Activated CD4-positive, alpha-beta T cell treated with anti-CD3 and anti-CD28 coated beads for 1 hour (primary cell): ENCODE data around the gene NCK2.

ENCODE experiments used
- DNase-seq: peaks from one replicate; pipeline ENCODE4 v3.0.0-alpha.2; 2020

Gene NCK2

DNA sequence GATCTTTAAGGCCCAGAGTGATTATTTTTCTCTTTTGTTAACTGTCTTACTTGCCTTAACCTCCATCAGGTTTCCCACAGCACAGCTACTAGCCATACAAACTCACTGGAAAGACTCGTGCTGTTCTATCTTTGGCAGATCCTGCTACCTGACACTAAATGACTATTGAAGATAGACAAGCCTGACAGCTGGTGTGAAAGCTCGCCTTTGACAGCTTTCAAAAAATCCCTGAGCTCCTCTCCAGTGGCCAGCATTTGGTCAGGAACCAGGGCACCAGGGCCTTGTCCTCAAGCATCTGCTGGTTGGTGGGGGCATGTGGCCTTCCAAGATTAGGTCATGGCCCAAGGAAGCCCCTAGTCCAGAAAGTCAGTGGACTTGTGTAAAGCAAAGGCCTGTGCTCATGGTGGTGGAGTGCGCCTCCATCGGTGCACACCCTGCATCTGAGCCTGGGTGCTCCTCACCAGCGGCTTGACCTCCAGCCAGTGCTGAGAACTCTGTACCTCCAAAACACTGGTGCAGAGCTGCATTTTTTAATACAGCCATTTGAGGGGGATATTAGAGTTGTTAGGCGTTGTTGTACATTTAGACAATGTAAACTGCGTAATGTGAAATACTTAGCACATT, 158.5 kb downstream of the NCK2 start:
- no peak for DNase-seq

DNA sequence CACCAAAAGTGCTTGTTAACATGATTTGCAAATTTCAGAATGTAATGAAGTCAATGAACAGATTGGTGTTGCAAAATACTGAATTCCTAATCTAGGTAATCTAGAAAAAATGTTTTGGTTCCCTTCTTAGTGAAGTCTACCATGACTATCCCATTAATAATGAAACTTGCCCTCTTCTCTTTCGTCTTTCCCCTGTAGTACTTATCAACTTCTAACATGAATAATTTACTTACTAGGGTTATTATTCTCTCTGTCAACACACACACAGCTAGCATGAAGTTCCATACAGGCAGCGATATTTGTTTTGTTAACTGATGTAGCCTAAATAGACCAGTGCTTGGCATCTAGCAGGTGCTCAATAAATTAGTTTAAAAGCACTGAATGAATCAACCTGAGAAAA, 160.2 kb downstream of the NCK2 start:
- no peak for DNase-seq

DNA sequence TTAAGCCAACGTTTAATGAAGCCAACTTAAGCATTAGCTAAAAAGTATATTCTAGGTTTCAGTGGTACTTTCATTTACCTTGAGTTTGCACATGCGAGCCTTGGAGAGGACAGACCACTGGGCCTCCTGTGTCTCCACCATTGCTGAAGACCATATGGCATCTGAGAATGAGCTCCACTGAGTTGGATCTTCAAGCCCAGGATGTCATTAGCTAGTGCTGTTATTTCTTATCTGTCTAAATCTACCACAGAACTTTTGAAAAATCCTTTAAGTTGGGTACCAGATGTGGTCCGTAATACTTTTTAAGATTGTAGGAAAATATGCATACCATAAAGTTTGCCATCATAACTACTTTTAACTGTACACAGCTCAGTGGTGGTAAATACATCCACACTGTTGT, 161.8 kb downstream of the NCK2 start:
- DNase-seq: no peak

DNA sequence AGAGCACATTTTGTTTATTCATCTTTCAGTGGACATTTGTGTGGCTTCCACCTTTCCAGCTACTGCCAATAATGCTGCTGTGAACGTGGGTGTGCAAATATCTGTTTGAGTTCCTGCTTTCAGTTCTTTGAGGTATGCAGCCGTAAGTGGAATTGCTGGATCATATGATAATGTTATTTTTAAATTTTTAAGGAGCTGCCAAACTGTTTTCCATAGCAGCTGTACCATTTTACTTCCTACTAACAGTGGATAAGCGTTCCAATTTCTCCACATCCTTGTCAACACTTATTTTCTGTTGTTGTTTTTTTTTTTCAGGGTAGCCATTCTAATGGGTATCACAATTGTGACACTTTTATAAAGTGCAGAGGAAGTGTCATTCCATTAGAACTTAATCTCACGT, 162.5 kb downstream of the NCK2 start:
- DNase-seq: no peak

DNA sequence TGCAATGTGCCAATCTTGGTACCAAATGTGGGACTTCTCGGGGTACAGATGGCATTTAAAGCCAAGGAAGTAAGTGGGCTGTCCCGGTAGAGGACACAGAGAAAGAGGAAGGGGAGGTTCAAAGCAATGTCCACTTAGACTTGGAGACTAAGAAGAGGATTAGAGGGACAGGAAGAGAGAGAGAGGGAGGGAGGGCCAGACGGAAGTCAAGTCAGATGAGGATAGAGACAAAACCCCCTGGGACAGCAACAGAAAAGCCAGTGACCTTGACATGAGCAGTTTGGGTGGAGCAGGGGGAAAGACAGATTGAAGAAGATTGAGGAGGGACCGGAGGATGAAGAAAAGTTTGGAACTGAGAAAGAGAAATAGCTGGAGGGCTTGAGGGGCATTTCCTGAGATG, 164.5 kb downstream of the NCK2 start:
- DNase-seq: no peak

DNA sequence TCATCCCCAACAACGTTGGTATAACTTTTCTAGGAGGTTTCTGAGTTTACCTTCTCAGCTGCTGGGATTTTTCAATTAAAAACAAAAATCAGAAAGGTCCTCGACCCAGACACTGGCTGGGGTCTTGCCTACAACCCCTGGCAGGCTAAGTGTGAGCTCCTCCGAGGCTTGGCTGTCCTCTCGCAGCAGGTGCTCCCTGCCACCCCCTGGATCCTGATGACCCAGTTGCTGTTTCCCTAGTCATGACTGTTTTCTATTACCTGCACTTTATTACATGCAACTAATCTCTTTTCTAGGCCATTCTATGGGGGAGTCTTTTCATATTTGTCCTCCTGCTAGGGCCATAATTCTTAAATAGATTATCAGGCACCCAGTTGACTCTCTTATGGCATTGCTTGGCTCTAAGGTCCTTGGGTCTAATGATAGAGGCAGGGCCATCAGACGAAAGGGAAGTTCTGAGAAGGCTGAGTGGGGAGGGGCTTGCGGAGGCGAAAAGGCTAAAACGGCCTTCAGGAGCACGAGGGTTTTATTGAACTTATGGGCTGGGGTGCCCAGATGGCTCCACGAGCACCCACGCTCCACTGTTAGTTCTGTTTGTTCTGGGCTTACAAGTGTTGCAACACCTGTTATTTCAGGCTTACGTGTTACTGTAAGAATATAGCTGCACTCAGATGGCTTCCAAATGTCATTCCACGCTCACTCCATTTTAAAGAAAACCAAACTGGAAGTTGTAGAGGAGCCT, 166.0 kb downstream of the NCK2 start:
- DNase-seq: no peak

DNA sequence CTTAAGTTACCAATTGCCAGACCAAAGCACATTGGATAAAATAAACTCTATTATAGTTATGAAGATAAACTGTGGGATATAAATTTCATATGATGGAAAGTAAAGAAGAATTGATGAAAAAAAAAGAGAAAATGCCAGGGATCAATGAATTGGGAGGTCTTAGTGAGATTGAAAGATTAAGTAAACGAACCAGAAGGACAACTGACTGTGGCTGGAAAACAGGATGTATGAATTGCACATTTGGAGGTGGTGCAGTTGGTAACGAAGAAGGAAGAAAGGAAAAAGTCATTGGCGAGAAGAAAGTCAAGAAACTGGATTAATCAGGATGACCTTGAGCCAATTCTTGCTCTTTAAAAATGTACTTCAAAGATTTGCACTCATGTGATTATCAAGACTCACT, 166.7 kb downstream of the NCK2 start:
- no peak for DNase-seq

DNA sequence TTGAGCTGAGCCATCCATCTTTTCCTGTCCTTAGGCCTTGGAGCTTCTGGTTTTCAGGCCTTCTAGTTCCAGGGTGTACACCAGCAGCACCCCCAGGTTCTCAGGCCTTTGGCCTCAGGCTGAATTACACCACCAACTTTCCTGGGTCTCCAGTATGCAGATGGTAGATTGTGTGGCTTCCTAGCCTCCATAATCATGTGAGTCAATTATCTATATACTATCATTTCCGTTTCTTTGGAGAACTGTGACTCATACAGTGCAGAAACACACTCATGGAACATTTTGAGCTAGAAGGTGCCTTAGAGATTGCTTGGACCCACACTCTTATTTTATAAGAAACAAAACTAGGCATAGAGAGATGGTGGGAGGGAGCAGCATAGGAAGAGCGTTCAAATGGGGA, 167.4 kb downstream of the NCK2 start:
- DNase-seq: no peak

DNA sequence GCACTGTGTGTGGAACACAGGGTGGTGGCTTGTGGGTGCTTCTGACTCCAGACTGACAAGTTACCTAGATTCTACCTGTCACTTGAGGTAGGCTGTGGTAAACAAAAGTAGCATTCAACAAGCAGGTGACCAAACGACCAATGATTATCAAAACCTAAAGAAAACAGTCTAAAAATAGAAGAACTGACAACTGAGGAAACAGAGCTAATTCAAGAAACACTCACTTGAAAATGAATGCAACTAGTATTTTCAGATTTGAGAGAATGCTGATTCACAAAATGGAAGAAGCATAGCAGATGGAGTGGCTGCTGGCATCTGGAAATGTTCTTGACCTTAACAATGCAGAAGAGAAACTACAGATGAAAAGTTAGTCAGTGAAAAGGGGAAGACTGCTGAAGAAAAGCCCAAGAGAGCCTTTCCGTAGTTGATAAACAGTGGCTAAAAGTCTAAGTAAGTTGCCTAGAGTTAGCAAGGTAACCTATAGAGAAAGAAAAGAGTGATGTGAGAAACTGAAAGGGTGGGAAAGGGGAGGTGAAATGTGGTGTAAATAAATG, 170.4 kb downstream of the NCK2 start:
- no peak for DNase-seq

DNA sequence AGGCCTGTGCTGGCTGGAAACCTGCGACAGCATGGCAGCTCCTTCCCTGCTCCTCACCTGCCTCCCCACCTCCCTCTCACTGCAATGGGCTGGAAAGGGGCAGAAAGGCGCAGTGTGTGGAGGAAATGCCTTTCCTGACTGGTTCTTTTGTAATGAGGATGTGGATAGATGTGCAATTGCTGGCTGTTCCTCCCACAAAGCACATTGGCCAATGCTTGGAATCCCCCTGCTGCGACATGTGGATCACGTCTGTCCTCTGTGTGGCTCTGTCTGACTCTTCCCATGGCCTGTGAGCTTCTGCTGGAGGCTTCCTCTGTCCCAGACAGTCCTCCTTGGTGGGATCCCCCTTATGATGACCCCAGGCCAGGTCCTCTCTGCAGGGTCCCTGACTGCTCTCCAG, 172.5 kb downstream of the NCK2 start:
- DNase-seq: no peak

DNA sequence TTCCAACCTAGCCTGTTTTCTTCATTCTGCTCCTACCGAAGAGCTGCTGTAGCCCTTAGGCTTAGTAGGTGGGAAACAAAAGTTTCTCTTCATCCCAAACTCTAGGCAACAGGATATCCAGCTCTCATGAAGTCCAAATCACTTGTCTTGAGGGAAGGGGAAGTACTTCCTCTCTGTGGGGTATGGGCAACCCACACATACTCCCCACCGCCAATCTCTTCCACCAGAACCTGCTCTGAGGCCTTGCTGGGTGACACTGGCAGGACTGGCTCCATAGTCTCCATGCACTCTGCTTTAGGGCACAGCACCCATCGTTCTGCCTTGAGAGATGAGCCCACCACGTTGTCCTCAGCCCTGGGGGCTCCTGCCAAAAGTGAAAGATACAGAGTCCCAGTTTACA, 173.0 kb downstream of the NCK2 start:
- no peak for DNase-seq

DNA sequence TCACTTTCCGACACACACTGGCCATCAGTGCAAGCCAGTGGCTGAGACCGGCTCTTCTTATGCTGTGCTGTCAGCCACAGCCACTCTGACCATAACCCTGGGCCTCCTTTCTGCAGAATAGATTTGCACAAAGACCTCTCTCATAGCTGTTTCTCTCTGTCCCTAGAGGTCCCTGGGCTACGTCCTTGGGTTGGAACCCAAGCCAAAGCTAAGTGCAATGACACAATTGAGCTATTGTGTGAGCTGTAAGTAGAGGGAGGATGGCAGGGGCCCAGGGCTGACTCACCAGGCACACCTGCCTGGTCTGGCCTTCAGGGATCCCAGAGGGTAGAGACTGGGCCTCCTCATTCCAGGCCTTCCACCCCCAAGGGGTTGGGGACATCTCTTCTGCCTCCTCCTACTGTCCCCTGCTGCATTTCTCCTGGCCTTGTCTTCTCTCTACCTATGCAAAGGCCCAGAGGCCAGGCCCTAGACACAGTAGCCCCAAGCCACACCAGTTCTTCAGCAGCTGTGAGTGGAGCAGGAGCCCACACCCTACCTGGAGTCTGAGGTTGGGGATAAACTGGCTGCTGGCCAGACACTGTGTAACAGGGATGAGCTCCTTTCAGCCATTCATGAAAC, 174.6 kb downstream of the NCK2 start:
- DNase-seq: no peak

DNA sequence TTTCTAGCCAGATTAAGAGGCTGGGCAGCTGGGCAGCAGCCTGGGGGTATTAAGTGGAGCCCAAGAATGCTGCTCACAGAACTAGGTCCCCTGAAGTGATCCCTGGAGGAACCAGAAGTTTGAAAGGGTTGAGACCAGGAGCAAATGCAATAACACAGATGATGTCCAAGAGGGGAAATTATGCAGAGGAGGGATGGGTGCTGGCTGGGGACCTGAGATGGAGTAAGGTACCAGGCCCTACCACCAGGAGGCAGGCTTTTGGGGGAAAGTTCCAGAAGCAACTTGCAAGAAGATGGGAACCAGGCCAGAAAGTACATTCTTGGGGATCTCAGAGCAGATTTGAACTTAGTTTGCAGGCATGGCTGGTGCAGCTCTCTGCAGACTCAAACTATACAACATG, 175.1 kb downstream of the NCK2 start:
- DNase-seq: peak; percentile 26

DNA sequence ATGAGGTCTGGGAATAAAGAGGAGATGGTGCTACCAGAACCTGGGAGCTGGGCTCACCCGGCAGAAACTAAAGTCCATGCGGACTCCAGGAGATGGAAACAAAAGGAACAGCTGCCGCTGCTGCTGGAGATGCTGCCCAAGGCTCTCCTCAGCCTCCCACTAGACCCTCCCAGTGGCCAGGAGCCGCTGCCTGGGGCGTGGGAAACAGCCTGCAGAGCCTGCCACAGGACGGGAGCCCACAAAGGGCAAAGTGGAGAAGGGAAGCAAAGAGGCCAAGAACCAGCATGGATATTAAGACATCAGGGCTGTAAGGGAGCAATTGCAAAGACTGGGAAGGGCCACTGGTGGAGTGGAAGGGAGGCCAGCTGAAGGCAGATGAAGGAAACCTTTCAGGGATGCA, 179.6 kb downstream of the NCK2 start:
- no peak for DNase-seq

DNA sequence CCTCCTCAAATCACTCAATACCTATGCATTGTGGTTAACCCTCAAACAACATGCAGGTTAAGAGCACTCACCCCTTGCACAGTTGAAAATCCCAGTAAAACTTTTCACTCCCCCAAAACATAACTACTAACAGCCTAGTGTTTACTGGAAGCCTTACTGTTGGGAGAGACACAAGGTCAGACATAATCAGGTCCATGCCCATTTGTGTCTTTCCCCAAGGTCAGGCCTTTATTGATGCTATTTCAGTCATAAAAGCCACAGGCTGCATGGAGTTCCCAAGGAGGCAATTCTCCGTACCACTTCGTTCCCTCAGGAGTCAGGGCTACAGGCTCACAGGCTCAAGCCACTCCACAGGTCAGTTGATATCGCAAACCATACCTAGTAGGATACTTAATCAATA, 180.2 kb downstream of the NCK2 start:
- DNase-seq: no peak

DNA sequence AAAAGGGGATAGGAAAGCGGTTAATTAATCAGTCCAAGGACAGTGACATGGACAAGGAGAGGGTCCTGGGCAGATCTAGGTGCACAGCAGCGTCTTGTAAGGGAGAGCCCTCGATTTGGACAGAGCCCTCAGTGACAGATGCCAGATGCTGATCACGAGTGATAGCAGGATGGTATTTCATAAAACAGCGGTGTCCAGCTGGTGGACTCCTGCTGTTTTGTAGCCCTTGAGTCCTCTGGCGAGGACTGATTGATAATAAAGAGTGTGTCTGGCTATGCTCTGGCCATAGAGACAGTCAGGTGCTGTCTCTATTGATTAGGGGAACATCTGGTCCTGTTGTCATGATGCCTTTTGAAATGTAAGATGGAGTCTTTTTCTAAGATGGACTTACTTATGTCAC, 180.7 kb downstream of the NCK2 start:
- no peak for DNase-seq

DNA sequence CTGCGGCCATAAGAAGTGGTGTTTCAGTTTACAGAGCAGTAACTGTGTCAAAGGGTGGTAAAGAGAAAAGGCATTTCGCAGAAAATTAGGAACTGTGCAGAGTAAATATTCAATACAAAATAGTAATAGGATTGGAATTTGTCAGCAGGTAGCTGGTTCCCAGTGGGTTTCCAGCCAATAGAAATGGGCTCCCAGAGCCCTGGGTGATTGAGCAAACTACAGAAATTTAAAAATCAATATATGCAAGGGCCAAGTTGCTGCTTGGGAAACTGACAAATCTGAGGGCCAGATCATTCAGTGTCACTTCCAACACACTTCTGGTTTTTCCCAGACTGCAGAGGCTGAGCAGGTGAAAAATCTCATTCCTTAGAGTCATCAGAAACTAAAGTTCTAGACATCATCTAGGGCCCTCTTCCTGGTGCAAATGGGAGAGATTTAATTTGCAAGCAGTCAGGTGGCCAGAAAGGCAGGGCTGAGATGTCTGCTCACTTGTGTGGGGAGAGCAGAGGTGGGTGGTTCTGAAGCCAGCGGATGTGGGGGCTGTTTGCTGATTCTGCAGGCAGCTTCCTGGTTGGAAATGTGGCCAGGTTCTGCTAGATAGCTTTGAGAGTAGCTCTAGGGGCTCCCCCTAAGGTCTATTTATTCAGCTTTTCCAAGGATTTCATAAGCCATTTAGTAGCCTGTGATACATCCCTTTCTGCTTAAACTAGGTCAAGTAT, 182.4 kb downstream of the NCK2 start:
- DNase-seq: peak; percentile 20

DNA sequence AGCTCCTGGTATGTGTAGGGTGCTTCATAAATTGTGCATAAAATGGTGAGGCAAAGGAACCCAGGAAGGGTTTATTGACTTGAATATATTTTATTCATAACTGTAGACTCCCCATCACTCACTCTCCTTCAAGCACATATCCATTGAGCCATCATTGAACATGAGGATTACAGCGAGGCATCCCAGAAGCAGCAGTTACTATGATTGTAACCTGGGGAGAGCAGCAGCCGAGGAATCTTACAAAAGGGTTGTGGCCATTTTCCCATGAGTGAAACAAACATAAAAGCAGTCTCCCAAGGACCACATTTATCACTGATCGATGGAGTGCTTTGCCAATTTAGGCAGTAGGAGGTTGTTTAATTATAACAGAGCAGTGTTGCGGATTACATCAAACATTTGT, 183.4 kb downstream of the NCK2 start:
- no peak for DNase-seq

DNA sequence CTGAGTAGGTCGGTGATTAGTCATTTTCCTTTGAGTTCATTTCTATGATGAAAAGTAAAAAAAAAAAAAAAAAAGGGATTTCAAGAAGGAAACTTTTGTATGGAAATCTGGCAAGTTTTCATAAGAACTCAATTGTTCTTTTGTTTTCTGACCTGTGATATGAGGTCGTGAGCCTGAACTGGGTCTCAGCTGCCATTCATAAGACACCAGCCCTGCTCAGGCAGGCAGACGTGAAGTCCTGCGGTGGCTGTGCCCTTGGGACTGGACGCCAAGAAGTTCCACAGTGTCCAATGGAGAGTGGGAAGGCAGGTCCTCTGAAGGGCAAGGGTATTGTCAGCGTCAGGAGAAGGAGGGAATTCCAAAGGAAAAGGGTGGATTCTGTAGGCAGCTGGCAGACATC, 183.9 kb downstream of the NCK2 start:
- DNase-seq: no peak

DNA sequence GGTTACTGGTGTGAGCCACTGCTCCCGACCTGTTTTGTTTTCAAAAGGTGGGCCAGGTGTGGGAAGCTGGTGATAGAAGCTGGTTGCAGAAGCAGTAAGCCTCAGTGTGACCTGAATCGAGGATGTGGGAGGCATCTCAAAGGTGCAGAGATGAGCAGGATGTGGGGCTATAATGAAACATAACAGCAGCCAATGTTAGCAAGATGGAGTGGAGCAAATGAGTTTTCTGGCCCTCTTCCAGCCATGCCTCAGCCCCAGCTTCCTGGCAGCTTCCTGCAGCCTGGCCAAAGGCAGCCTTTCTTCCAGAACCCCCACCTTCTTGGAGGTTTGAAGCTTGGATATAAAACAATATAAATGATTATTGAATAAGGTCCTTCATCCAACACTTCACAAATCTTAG, 184.8 kb downstream of the NCK2 start:
- DNase-seq: peak; percentile 14

DNA sequence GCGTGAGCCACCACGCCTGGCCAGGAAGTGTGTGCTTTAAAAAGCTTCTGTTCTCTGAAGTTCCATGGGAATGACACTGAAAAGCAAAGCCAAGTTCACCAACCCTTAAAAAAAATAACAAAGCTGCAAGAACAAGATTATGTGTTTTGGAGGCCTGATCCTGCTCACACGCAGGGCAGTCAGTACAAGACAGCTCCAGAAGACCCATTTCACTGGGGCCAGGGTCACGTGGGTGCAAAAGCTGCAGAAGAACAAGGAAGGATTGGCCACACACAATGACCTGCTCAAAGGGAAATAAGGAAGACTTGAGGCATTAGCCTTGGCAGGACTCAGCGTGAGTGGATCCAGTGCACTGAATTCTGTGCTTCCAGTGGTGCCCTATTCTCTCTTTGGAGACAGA, 187.9 kb downstream of the NCK2 start:
- DNase-seq: no peak

DNA sequence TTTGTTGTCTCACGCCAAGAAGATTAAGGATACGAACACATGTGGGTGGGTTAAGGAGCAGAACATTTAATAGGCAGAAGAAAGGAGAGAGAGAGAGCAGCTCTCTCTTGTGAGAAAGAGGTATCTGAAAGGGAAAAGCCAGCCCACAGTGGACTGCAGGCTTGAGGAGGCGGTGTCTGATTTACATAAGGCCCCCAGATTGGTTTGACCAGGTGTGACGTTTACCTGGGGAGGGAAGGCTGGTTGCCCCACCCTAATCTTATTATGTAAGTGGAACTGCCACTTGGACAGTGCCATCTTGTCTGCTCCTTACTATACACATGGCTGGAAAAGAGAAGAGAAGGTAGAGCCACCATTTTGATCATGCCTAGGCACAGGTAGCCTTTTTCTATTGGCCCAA, 189.2 kb downstream of the NCK2 start:
- no peak for DNase-seq

DNA sequence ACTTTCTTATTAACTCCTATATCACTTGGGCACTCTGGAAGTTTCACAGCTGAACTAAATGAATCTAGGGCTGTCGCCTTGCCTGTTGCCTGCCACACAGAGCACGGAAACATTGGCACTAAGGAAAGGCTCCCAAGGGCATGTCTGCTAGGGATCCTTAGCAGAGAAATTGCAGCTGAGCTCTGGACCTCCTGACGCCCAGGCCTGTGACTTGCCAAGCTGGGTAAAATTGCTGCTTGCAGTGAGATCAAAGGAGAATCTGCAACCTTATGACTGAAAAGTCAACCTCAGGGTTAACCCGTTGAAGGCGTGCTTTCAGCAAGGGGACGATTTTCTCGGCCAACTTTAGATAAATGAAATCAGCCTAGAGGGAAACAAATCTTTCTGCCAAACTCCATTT, 189.8 kb downstream of the NCK2 start:
- DNase-seq: peak; percentile 19

DNA sequence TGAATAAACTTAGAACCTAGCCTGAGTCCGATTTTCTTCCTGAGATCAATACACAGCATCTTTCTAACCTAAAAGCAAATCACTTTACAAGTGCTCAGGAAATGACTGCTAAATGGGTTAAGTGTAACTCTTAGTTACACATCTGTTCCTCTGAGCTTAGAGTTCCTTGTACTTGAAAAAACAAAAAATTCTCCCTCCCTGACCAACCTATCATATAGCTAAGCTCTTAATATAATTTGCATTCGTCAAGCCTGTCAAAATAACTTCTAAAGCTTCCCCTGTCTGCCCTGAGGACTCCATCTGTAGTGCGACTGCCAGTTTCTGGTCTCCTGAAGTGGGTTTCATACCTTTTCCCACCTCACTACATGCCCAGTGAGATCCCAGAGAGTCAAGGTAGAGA, 190.4 kb downstream of the NCK2 start:
- no peak for DNase-seq
